ENCODE measurements around the gene RTEL1. TPM values are rescaled to one million over a fixed set of nuclear protein-coding genes. Genes with fewer than 3 reads are reported as not detected.
A peak's percentile ranks its signal among the peaks of the same experiment; 100 is the strongest.

RTEL1 gene
- total RNA-seq, 1 donor from 2014 or later, result 20.2 TPM

DNA sequence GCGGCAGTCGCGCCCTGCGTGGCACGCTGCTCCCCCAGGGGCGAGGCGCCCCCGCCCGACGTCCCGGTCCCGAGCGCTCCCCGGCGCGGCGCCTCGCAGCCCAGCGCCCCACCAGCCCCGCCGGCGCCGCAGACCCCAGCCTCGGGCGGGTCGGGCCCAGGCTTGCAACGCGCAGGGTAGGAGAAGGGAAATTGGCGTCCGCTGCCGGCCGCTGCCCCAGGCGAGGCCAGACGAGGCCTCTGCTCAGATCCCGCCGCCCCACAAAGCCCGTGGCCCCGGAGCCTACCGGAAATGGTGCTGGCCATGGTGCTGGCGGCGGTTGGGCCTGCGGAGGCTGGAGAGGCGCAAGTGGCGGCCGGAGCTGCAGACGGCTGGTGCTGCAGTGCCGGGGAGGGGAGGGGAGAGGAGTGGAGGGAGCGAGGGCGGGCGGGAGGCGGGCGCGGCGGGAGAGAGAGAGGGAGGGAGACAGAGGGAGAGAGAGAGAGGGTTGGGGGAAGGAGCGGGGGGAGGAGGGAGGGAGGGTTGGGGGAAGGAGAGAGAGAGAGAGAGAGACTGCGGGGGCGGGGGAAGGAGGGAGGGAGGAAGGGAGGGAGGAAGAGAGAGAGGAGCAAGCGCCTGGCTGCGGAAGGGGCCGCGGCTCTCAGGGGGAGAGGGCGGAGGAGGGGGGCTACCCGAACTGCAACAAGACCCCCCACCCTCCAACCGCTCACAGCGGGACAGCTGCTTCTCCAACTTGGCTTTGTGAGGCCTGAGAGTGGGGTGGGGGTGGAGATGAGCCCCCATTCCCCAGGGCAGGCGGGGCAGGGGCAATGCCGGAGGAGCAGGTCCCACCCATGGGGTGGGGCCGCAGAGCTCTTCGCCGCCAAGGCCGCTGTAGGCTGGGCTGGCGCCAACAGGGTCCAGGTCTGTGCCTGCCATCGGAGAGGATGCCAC lies 4.8 kb upstream of the RTEL1 start, which contains the start of gene STMN3:
STMN3 (minus strand) TSS at position 384 of the 933 bp plus-strand sequence; CDS start at position 305, 79 bp downstream.
- DNase-seq (ENCODE audit: low spot score), result peak; percentile 87
- Mint-ChIP-seq H3K9me3 (ENCODE audit: unreplicated experiment) (no peaks in the 10 kb centered on the region), H3K4me1 (ENCODE audit: unreplicated experiment) (peaks cover 9% of the 10 kb centered on the region), H3K36me3 (ENCODE audit: low read depth, unreplicated experiment) (no peaks in the 10 kb centered on the region), H3K4me3 (ENCODE audit: unreplicated experiment) (peak within 1 kb of the TSS; percentile 65), H3K27ac (ENCODE audit: unreplicated experiment) (no peak within 1 kb of the TSS), H3K27me3 (ENCODE audit: unreplicated experiment) (peaks cover 9% of the 10 kb centered on the region)
- TF ChIP-seq, protein P1, sequence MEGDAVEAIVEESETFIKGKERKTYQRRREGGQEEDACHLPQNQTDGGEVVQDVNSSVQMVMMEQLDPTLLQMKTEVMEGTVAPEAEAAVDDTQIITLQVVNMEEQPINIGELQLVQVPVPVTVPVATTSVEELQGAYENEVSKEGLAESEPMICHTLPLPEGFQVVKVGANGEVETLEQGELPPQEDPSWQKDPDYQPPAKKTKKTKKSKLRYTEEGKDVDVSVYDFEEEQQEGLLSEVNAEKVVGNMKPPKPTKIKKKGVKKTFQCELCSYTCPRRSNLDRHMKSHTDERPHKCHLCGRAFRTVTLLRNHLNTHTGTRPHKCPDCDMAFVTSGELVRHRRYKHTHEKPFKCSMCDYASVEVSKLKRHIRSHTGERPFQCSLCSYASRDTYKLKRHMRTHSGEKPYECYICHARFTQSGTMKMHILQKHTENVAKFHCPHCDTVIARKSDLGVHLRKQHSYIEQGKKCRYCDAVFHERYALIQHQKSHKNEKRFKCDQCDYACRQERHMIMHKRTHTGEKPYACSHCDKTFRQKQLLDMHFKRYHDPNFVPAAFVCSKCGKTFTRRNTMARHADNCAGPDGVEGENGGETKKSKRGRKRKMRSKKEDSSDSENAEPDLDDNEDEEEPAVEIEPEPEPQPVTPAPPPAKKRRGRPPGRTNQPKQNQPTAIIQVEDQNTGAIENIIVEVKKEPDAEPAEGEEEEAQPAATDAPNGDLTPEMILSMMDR (IDR thresholded peaks at IDR 0.05; ENCODE audit: unreplicated experiment), result no peak

DNA sequence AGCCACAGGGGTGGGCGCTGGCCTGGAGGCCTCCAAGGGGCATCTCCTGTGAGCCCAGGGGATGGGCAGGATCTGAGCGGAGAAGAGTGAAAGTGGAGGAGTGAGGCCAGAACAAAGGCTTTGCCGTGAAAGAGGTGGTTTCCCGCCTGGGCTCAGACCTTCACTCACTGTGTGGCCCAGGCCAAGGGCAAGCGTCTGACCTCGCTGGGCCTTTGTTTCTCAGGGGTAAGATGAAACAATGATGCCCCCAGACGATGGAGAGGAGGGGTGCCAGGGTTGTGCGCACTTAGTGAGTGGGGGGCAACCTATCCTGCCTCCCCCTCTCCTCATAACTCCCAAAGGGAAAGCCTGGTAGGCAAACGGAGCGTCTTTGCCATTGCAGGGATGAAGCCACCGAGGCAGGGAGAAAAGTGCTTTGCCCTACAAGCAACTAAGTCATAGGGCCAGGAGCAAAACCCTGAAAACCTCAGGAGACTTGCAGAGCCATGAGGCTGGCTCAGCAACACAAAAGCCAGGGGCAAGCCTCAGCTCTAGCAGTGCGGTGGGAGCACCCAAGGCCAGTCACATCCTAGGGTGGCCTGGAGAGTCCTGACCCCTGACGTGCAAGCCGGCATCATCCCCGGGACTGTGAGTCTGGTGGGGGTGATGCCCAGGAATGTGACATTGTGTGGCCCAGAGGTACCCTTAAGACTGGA lies 4.0 kb upstream of the RTEL1 start:
- peak overlapping the region; percentile 65 for H3K4me3 Mint-ChIP-seq (ENCODE audit: unreplicated experiment)
- H3K36me3 Mint-ChIP-seq (ENCODE audit: low read depth, unreplicated experiment), result no peaks in the 10 kb centered on the region
- TF ChIP-seq, protein P1 (IDR thresholded peaks at IDR 0.05; ENCODE audit: unreplicated experiment), result no peak
- no peak for DNase-seq (ENCODE audit: low spot score)
- peaks cover 10% of the 10 kb centered on the region for H3K4me1 Mint-ChIP-seq (ENCODE audit: unreplicated experiment)
- no peak overlapping the region for H3K27ac Mint-ChIP-seq (ENCODE audit: unreplicated experiment)
- peaks cover 8% of the 10 kb centered on the region for H3K27me3 Mint-ChIP-seq (ENCODE audit: unreplicated experiment)
- no peaks in the 10 kb centered on the region for H3K9me3 Mint-ChIP-seq (ENCODE audit: unreplicated experiment)

DNA sequence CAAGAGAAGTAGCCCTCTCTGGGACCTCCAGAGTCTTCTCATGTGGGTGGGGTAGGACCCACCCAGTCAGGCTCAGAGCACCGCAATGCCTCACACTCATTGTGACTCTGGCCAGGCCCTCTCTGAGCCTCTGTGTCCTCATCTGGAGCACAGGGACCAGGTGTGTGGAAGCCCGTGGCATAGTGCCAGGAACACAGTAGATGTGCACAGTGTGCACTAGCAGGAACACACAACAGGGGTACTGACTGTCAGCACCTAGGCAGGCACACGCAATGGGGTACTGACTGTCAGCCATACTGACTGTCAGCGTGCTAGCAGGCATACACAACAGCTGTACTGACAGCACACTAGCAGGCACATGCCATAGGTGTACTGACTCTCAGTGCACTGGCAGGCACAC lies 2.9 kb upstream of the RTEL1 start:
- Mint-ChIP-seq H3K9me3 (ENCODE audit: unreplicated experiment) (no peaks in the 10 kb centered on the region), H3K4me3 (ENCODE audit: unreplicated experiment) (no peak overlapping the region)
- TF ChIP-seq, protein P1 (IDR thresholded peaks at IDR 0.05; ENCODE audit: unreplicated experiment), result no peak

DNA sequence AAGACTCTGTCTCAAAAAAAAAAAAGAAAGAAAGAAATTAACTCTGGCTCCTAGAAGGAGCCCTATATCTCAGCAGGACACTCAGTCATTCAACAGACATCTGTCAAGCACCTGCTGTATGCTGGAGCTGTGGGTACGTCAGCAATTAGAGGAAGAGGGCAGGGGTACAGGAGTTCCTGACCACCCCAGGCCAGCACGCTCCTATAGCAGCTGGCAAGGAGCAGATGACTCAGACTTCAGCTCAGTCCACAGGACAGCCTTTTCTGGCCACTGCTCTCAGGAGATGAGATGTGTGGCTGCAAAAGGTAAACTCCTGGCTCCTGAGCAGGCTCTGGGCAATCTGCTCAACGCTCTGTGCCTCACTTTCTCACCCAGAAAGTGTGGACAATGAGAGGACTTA lies 1.7 kb upstream of the RTEL1 start:
- Mint-ChIP-seq H3K4me1 (ENCODE audit: unreplicated experiment) (peaks cover 20% of the 10 kb centered on the region), H3K27ac (ENCODE audit: unreplicated experiment) (no peak overlapping the region), H3K27me3 (ENCODE audit: unreplicated experiment) (peaks cover 13% of the 10 kb centered on the region), H3K4me3 (ENCODE audit: unreplicated experiment) (no peak overlapping the region), H3K36me3 (ENCODE audit: low read depth, unreplicated experiment) (no peaks in the 10 kb centered on the region), H3K9me3 (ENCODE audit: unreplicated experiment) (no peaks in the 10 kb centered on the region)
- TF ChIP-seq, protein P1 (IDR thresholded peaks at IDR 0.05; ENCODE audit: unreplicated experiment), result no peak
- DNase-seq (ENCODE audit: low spot score), result no peak

More for the DNA sequence above, 2.9 kb upstream of the RTEL1 start:
- DNase-seq (ENCODE audit: low spot score), result no peak
- H3K4me1 Mint-ChIP-seq (ENCODE audit: unreplicated experiment), result peaks cover 20% of the 10 kb centered on the region
- H3K36me3 Mint-ChIP-seq (ENCODE audit: low read depth, unreplicated experiment), result no peaks in the 10 kb centered on the region
- H3K27ac Mint-ChIP-seq (ENCODE audit: unreplicated experiment), result no peak overlapping the region
- H3K27me3 Mint-ChIP-seq (ENCODE audit: unreplicated experiment), result peaks cover 13% of the 10 kb centered on the region

All from endothelial cell (in vitro differentiated cells).